GM18870 (cell line): ENCODE measurements around the gene MRPS2.
"Not testable (repeated sequence)": the region's sequence is repeated elsewhere in the genome, so short reads cannot be mapped to it uniquely, and the experiment has no call there.

ENCODE experiments used
- ATAC-seq: cut with Tn5 transposase; IDR thresholded peaks from one replicate; pipeline ENCODE4 v1.9.1; 2021; ENCODE audit warnings: moderate library complexity; ENCODE audit not compliant: unreplicated experiment

Gene MRPS2

DNA sequence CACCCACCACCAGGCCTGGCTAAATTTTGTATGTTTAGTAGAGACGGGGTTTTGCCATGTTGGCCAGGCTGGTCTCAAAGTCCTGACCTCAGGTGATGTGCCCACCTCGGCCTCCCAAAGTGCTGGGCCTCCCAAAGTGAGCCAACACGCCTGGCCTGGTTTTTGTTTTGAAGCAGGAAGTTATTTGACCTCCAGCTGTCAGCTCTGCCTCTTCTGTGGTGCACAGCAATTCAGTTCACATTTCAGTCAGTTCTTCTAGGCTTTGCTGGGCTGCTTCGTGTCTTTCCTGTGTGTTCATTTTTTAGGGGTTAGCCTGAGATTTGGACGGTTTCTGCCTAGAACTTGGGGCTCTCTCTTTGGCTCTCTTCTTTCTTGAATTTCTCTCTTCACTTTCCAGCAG lies 29.7 kb downstream of the MRPS2 start:
- ATAC-seq, result no peak

DNA sequence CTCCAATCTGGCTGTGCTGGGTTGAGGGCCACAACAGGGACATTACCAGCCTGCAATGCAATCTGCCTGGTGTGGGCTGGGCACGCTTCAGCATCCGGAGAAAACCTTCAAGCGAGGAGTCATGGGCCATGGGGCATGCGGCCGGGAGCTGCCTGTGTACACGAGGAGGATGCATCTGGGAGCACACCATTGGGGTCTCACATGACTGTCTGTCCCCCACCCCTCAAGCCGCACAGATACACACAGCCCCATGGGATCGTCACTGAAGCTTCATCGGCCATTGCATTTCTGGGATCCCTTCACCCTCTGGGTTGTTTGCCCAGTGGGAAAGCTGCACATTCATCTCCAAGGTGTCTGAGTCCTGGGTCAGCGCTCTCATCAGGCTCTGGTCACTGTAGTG lies 30.6 kb downstream of the MRPS2 start:
- ATAC-seq, result no peak

GRCh38 chr9:135533113-135533512 lies 32.6 kb downstream of the MRPS2 start:
- no peak for ATAC-seq

- ATAC-seq, result no peak
Measured at GRCh38 chr9:135533674-135534073, 33.2 kb downstream of the MRPS2 start.

GRCh38 chr9:135534192-135534711 lies 33.8 kb downstream of the MRPS2 start:
- not testable (repeated sequence) for ATAC-seq

DNA sequence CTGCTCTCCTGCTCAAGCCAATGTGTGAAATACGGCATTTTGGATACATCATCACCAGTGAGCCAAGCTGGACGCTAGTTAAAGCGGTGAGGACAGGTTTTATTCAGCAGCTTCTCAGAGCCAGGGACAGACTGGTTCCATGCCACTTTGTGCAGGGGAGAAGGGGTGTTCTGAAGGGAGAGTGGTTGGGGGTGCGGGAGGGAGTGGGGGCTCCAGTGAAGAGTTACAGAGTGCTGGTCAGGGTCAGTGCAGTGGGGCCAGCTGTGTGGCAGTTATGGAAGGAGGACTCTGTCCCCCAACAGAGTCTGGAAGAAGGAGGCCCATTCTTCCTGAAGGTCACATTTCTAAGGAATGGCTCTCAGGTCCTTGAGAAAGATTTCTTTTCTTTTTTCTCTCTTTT lies 34.3 kb downstream of the MRPS2 start:
- not testable (repeated sequence) for ATAC-seq

GRCh38 chr9:135535631-135536030 lies 35.1 kb downstream of the MRPS2 start:
- ATAC-seq, result not testable (repeated sequence)

GRCh38 chr9:135536216-135536615 lies 35.7 kb downstream of the MRPS2 start:
- no peak for ATAC-seq

GRCh38 chr9:135543262-135543894 lies 42.9 kb downstream of the MRPS2 start:
- ATAC-seq, result not testable (repeated sequence)

- no peak for ATAC-seq
Measured at GRCh38 chr9:135544981-135545635, 44.6 kb downstream of the MRPS2 start.

DNA sequence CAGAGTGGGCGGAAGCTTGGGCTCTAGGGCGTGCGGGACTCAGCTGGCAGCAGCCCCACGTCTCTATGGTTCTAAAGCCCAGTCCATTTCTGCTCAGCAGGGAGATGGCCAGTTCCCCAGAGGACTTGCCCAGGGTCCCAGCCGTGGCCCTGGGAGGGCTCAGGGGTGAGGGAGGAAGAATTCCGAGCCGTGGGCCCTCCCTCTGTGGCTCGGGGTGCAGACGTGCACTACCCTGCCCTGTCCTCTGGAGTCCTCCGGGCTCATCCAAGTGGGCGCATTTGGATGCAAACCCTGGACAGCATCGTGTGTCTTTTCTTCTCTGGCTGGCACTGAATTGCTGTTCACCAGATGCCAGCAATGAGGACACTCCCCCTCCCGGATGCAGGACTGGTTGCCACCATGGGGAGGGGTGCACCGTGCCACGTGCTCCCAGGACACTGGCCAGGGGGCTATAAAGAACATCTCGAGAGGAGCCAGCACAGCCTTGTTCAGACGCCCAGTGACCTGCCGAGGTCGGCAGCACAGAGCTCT lies 45.2 kb downstream of the MRPS2 start, which contains the start of gene OBP2A:
TSS of gene OBP2A (plus strand) at position 481 of the 531 bp plus-strand sequence. CDS start 55 bp downstream, outside the sequence.
- ATAC-seq, result not testable (repeated sequence)

DNA sequence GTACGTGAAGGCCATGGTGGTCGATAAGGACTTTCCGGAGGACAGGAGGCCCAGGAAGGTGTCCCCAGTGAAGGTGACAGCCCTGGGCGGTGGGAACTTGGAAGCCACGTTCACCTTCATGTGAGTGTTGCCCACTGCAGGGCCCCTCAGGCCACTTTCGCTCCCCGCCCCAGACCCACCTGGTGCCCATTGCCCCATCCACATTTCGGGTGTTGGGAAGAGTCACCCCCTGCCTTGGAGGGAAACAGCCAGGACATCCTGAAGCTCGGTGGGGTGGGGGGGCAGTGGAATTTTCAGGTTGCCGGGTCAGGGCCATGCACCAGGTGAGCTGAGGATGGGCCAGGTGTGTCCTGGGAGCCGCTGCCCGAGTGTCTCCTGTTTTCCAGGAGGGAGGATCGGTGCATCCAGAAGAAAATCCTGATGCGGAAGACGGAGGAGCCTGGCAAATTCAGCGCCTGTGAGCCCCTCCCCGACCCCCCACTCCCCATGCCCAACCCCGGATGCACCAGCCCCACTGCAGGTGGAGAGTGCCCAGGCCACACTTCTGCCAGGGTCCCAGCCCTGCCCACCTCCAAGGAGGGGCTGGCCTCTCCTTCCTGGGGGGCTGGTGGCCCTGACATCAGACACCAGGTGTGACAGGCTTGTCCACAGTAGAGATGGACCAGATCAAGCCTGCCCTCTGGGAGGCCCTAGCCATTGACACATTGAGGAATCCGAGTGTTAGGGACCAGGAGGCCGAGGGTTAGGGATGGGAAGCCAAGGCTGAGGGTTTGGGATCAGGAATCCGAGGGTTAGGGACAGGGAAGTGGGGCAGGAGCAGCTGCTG lies 46.5 kb downstream of the MRPS2 start:
- ATAC-seq, result not testable (repeated sequence)

DNA sequence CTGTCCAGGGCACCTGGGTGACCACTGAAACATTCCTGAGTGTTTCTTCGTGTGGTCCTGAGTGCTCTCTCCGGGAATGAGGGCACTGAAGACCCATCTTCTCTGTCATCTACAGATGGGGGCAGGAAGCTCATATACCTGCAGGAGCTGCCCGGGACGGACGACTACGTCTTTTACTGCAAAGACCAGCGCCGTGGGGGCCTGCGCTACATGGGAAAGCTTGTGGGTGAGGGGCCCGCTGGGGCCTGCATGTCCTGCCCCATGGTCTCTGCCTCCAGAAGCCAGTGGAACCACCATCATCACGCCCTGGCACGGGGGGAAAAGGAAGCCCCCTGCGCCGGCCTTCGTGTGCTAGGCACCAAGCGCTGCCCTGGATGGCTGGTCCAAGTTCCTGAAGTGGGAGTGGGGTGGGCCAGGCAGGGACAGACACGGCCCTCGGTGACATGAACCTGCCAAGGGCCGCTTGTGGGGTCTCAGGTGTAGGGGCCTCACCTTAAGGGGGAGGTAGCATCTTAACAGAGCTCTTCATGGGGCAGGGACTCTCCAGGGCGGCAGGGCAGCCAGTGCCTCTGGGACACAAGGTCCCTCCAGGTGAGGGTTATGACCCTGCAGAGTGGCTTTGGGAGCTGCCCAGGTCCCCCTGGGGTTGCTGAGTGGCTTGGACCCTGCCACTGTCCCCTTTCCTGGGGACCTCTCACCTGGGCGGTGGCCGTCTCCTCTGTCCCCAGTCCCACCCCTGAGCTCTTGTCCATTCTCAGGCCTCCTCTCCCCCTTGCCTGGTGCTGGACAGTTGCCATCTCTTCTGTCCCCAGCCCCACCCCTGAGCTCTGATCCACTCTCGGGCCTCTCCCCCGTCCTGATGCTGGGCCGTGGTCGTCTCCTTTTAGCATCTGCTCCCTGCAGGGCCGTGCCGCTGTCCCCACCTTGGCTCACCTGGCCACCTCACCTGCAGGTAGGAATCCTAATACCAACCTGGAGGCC lies 47.6 kb downstream of the MRPS2 start:
- no peak for ATAC-seq

- not testable (repeated sequence) for ATAC-seq
Measured at GRCh38 chr9:135549478-135550343, 49.2 kb downstream of the MRPS2 start.

- no peak for ATAC-seq
Measured at GRCh38 chr9:135550344-135550918, 49.9 kb downstream of the MRPS2 start.

GRCh38 chr9:135551031-135551430 lies 50.5 kb downstream of the MRPS2 start:
- ATAC-seq, result no peak

- no peak for ATAC-seq
Measured at GRCh38 chr9:135551456-135551855, 51.0 kb downstream of the MRPS2 start.

DNA sequence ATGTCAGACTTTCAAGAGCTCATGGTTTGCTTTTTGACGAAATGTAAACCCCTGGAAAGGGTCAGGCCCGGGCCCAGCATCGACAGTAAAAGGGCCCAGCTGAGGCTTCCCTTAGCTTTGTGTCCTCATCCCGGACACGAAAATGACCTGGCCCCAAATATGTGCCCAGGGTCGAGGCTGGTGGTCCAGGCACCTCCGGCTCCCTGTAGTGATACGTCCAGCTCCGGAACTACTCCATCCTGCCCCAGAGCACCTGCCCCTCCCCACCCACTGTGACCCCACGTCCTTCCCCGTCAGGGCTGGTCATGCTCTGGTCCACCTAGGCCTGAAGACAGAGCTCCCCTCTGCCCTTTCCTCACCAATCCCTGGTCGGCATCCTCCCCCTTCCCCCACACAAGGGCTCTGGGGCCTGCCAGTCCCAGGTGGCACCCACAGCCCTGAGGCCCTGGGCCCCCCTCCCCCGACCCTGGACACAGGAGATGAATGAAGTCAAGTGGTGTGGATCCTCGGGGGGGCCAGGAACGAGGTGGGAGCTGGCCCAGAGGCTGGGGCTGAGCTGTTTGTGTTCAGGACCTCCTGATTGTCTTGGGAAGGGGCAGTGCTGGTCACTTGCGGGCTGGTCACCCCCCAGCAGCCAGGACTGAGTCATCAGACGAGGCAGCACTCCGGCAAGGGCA lies 51.7 kb downstream of the MRPS2 start:
- ATAC-seq, result no peak
